Measurements from ENCODE around the gene EAF1.
"Not testable (repeated sequence)": the region's sequence is repeated elsewhere in the genome, so short reads cannot be mapped to it uniquely, and the experiment has no call there.

EAF1 gene

GRCh38 chr3:15452156-15452555 is 24.8 kb downstream of the EAF1 start:
- no peak for DNase-seq (ENCODE audit: low read depth)

- DNase-seq (ENCODE audit: low read depth) = no peak
These were observed 25.6 kb downstream of the EAF1 start for GRCh38 chr3:15452961-15453360.

- no peak for DNase-seq (ENCODE audit: low read depth)
These were observed 26.1 kb downstream of the EAF1 start for GRCh38 chr3:15453501-15453900.

- no peak for DNase-seq (ENCODE audit: low read depth)
These were observed 26.7 kb downstream of the EAF1 start for GRCh38 chr3:15453991-15454625.

GRCh38 chr3:15454965-15455364 is 27.6 kb downstream of the EAF1 start:
- DNase-seq (ENCODE audit: low read depth) = no peak

GRCh38 chr3:15455756-15456155 is 28.4 kb downstream of the EAF1 start:
- no peak for DNase-seq (ENCODE audit: low read depth)

- DNase-seq (ENCODE audit: low read depth) = no peak
These were observed 28.9 kb downstream of the EAF1 start for GRCh38 chr3:15456321-15456720.

- not testable (repeated sequence) for DNase-seq (ENCODE audit: low read depth)
These were observed 29.5 kb downstream of the EAF1 start for GRCh38 chr3:15456915-15457314.

- DNase-seq (ENCODE audit: low read depth) = no peak
These were observed 30.9 kb downstream of the EAF1 start for GRCh38 chr3:15458212-15458780.

- DNase-seq (ENCODE audit: low read depth) = no peak
These were observed 33.6 kb downstream of the EAF1 start for GRCh38 chr3:15460891-15461531.

GRCh38 chr3:15462451-15462850 is 35.1 kb downstream of the EAF1 start:
- DNase-seq (ENCODE audit: low read depth) = no peak

- no peak for DNase-seq (ENCODE audit: low read depth)
These were observed 38.6 kb downstream of the EAF1 start for GRCh38 chr3:15465876-15466585.

- no peak for DNase-seq (ENCODE audit: low read depth)
These were observed 40.1 kb downstream of the EAF1 start for GRCh38 chr3:15467227-15468181.

GRCh38 chr3:15470261-15470660 is 42.9 kb downstream of the EAF1 start:
- DNase-seq (ENCODE audit: low read depth) = no peak

GRCh38 chr3:15470849-15471248 is 43.5 kb downstream of the EAF1 start:
- no peak for DNase-seq (ENCODE audit: low read depth)

- no peak for DNase-seq (ENCODE audit: low read depth)
These were observed 44.5 kb downstream of the EAF1 start for GRCh38 chr3:15471861-15472260.

- DNase-seq (ENCODE audit: low read depth) = no peak
These were observed 47.8 kb downstream of the EAF1 start for GRCh38 chr3:15475161-15475560.

- peak; percentile 67 for DNase-seq (ENCODE audit: low read depth)
These were observed 49.0 kb downstream of the EAF1 start for GRCh38 chr3:15476378-15476777.

GRCh38 chr3:15477951-15478639 is 50.7 kb downstream of the EAF1 start:
- DNase-seq (ENCODE audit: low read depth) = no peak

GRCh38 chr3:15478640-15478979 is 51.2 kb downstream of the EAF1 start:
- no peak for DNase-seq (ENCODE audit: low read depth)

Data from amniotic epithelial cell (primary cell).